Cardiac muscle cell (in vitro differentiated cells and primary cell): ENCODE results near the gene AGR3. TPM values are rescaled to one million over a fixed set of nuclear protein-coding genes. Genes with fewer than 3 reads are reported as not detected.

Experiments used
- DNase-seq, 2 donors: peaks; one replicate each; pipeline versions ENCODE4 v3.0.0 to v3.0.0-alpha.2; 2010 to 2017; ENCODE audit warnings: low read depth in 1 of 2, low spot score in 1 of 2
- H3K27ac ChIP-seq: fragments of 200-600 bp; sonication (generic); 2 replicates; pipeline ENCODE4 v1.5.1; 2016
- H3K27me3 ChIP-seq: fragments of 200-600 bp; sonication (generic); 2 replicates; pipeline ENCODE4 v1.6.0; 2016; ENCODE audit warnings: control low read depth
- H3K36me3 ChIP-seq: fragments of 200-600 bp; sonication (generic); 2 replicates; pipeline ENCODE4 v1.5.1; 2016; ENCODE audit warnings: control low read depth
- H3K4me1 ChIP-seq: fragments of 200-600 bp; sonication (generic); 2 replicates; pipeline ENCODE4 v1.8.1; 2017; ENCODE audit warnings: low read depth, mild to moderate bottlenecking, mixed run types
- H3K4me3 ChIP-seq: fragments of 200-600 bp; sonication (generic); 2 replicates; pipeline ENCODE4 v1.5.1; 2016; ENCODE audit warnings: mild to moderate bottlenecking
- H3K9me3 ChIP-seq: fragments of 200-600 bp; sonication (generic); 2 replicates; pipeline ENCODE4 v1.5.1; 2017; ENCODE audit warnings: low read depth, mild to moderate bottlenecking, control low read depth
- CTCF ChIP-seq: IDR thresholded peaks from 2 replicates; pipeline ENCODE4 v1.5.1; 2012; ENCODE audit warnings: low read depth, mild to moderate bottlenecking, low read length
- polyA plus RNA-seq: library from polyadenylated mRNA; unstranded; fragments of >200 nt; fragmentation: Nextera tagmentation; extraction: Ambion mirVana; gene quantifications from 2 replicates; pipeline ENCODE4 v1.2.1, GENCODE V29; 2016
- total RNA-seq: library from RNA; depleted of rRNA; stranded (reverse); fragments of >200 nt; gene quantifications from 2 replicates; pipeline ENCODE4 v1.2.3, GENCODE V29; 2016

Gene AGR3
- total and polyA plus RNA-seq, 2 experiments from 2014 or later: not detected

DNA sequence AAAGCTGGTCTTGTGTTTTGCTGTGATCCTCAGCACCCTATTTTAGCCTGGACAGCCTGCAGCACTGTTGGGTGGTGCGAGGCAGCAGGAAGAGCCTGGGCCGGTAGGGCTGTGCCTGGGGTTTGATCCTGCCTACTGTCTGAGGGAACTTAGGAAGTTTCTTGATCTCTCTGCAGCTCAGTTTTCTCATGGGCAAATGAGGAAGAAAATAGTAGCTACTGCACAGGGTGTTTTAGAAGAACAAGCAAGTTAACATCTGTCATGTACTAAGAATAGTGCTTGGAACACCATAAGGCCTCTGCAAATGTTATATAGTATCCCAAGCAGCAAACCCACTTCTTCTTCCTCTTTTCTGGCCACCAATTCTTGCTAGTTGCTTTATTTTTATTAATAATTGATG, 65.0 kb downstream of the AGR3 start:
- H3K27me3 ChIP-seq: no peaks in the 10 kb centered on the region
- H3K36me3 ChIP-seq: no peaks in the 10 kb centered on the region
- TF ChIP-seq CTCF: no peak
- H3K4me3 ChIP-seq: no peak overlapping the region
- H3K9me3 ChIP-seq: no peaks in the 10 kb centered on the region
- peak overlapping the region; percentile 13 for H3K27ac ChIP-seq
- H3K4me1 ChIP-seq: no peaks in the 10 kb centered on the region
- DNase-seq: no peak

DNA sequence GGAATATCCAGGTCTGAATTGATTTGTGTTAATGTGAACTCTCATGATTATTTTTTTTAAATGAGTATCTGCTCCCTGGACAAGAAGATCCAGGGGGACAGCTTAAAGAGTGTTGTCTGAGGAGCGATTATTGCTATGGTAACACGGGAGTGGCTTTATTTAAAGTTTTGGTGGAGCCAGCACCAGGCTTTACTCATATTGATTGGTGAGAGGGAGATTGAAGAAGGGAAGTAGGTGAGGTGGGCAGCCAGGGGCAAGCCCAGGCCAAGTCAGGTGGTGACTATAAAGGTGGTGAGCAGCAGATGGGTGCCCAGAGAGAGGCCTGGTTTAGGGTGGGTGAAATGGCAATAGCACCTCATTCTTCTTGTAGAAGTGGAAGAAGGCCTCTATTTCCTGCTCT, 66.8 kb downstream of the AGR3 start:
- Histone ChIP-seq H3K4me1 (no peaks in the 10 kb centered on the region), H3K9me3 (no peaks in the 10 kb centered on the region), H3K27me3 (no peaks in the 10 kb centered on the region), H3K27ac (no peak overlapping the region), H3K36me3 (no peaks in the 10 kb centered on the region), H3K4me3 (no peak overlapping the region)
- no peak for DNase-seq
- TF ChIP-seq CTCF: no peak

DNA sequence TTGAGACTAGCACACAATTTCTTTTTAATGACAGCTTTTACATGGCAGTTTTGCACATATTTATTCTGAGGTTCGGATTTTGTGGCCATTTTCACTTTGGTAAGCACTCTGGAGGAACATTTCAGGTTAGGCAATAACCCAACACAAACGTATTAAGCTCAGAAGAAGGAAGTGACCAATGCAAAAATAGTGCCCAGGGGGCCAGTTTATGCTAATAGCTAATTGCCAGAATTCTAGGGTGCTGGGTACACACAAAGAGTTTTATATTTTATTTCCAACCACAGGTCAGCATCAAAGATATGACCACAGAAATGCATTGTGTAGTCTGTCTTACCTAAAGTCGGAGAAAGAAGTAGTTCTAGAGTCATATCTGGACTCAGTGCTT, 68.6 kb downstream of the AGR3 start:
- DNase-seq: no peak
- no peaks in the 10 kb centered on the region for H3K4me1 ChIP-seq
- no peaks in the 10 kb centered on the region for H3K9me3 ChIP-seq
- H3K36me3 ChIP-seq: no peaks in the 10 kb centered on the region
- no peak overlapping the region for H3K27ac ChIP-seq
- no peak overlapping the region for H3K4me3 ChIP-seq
- TF ChIP-seq CTCF: no peak
- no peaks in the 10 kb centered on the region for H3K27me3 ChIP-seq

- no peak for TF ChIP-seq CTCF
- no peaks in the 10 kb centered on the region for H3K9me3 ChIP-seq
- no peaks in the 10 kb centered on the region for H3K36me3 ChIP-seq
- no peak overlapping the region for H3K27ac ChIP-seq
- no peak for DNase-seq
- H3K4me1 ChIP-seq: no peaks in the 10 kb centered on the region
- no peaks in the 10 kb centered on the region for H3K27me3 ChIP-seq
- no peak overlapping the region for H3K4me3 ChIP-seq
Measured at GRCh38 chr7:16812542-16813231, 69.1 kb downstream of the AGR3 start.

DNA sequence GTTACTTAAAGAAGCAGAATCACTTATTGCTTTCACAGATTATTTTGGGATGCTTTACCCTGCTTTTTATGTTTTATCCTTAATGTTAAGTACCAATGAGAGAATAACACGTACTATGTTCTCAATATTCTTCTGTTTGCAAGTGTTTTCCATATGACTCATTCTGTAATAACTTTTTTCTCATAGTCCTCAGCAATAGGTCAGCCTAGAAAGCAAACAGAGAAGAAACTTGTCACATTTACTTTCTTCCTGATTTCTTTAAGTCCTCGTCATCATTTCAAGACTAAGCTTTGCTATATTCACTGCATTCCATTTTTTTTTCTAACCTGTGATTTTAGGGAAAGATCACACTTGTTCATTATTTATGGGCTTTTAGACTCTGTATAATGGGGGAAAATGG, 70.2 kb downstream of the AGR3 start:
- H3K4me3 ChIP-seq: no peak overlapping the region
- H3K27me3 ChIP-seq: no peaks in the 10 kb centered on the region
- no peaks in the 10 kb centered on the region for H3K36me3 ChIP-seq
- no peak for TF ChIP-seq CTCF
- no peak overlapping the region for H3K27ac ChIP-seq
- H3K9me3 ChIP-seq: no peaks in the 10 kb centered on the region
- DNase-seq: no peak
- H3K4me1 ChIP-seq: no peaks in the 10 kb centered on the region
